ENCODE results near the gene COMMD1.

GRCh38 chr2:61967262-61967661 is 61.8 kb downstream of the COMMD1 start:
- TF ChIP-seq POLR2A (IDR thresholded peaks at IDR 0.05) (no peak), CTCF (IDR thresholded peaks at IDR 0.05) (no peak)

All from uterus (tissue), 2 donors.